ENCODE measurements around the gene LAMC3.
"Not testable (repeated sequence)": the region's sequence is repeated elsewhere in the genome, so short reads cannot be mapped to it uniquely, and the experiment has no call there.

GRCh38 chr9:131034749-131035148, 25.8 kb downstream of the LAMC3 start:
- not testable (repeated sequence) for TF ChIP-seq PCBP1 (IDR thresholded peaks at IDR 0.05; ENCODE audit: low read depth, low read length, poor library complexity, severe bottlenecking); ESRRA (IDR thresholded peaks at IDR 0.05; ENCODE audit: borderline replicate concordance, low read depth); RNF2 (IDR thresholded peaks at IDR 0.05); ZNF57 (CRISPR knock-in tag; IDR thresholded peaks at IDR 0.05); BDP1 (IDR thresholded peaks at IDR 0.05; ENCODE audit: insufficient read depth, insufficient read length); SOX6 (IDR thresholded peaks at IDR 0.05)

Data from K562 (cell line).